Mesodermal cell (in vitro differentiated cells): ENCODE measurements around the gene FOXK1.

ENCODE experiments used
- H3K27ac ChIP-seq: 2 replicates; pipeline ENCODE4 v1.7.0; 2013; ENCODE audit warnings: mild to moderate bottlenecking, low read depth, low read length, moderate library complexity; ENCODE audit not compliant: severe bottlenecking
- H3K36me3 ChIP-seq: 2 replicates; pipeline ENCODE4 v1.7.1; 2013; ENCODE audit warnings: mild to moderate bottlenecking, low read length, moderate library complexity; ENCODE audit not compliant: control insufficient read depth, insufficient read depth
- H3K4me1 ChIP-seq: one replicate; pipeline ENCODE4 v1.7.1; 2013; ENCODE audit warnings: mild to moderate bottlenecking, low read length; ENCODE audit not compliant: insufficient read depth, control insufficient read depth, poor library complexity, severe bottlenecking
- H3K4me3 ChIP-seq: 2 replicates; pipeline ENCODE4 v1.7.0; 2013; ENCODE audit warnings: low read length, control low read depth, mild to moderate bottlenecking; ENCODE audit not compliant: insufficient read depth, poor library complexity, severe bottlenecking; ENCODE audit errors: extremely low read depth
- H3K9me3 ChIP-seq: 2 replicates; pipeline ENCODE4 v1.7.1; 2013; ENCODE audit warnings: mild to moderate bottlenecking, low read length, moderate library complexity; ENCODE audit not compliant: control insufficient read depth
- whole genome bisulfite sequencing, 2 experiments: methylation state at CpG; one replicate each; pipeline ENCODE4 v1.1.5; 2013; ENCODE audit warnings: missing lambda C conversion rate in 2 of 2; ENCODE audit not compliant: insufficient coverage in 2 of 2; 5-methylcytosine and 5-hydroxymethylcytosine counted together

FOXK1 gene

DNA sequence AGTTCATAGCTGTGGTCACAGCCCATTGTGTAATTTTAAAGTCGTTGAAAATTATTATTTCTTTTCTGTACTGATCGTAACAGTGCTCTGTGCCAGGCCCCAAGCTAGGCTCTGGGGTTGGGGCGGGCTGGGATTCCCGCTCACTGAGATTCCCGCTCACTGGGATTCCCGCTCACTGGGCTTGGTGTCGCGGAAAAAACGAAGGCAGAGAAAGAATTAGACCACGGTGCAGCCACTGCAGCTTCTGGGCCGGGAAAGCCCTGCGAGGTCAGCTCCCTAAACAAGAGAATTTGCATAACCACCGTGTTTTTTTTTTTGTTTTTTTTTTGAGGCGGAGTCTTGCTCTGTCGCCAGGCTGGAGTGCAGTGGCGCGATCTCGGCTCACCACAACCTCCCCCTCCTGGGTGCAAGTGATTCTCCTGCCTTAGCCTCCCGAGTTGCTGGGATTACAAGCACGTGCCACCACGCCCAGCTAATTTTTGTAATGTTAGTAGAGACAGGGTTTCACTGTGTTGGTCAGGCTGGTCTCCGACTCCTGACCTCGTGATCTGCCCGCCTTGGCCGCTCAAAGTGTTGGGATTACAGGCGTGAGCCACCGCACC is 31.2 kb downstream of the FOXK1 start:
- Histone ChIP-seq H3K9me3 (peaks cover 13% of the 10 kb centered on the region), H3K4me3 (no peak overlapping the region), H3K4me1 (peaks cover 29% of the 10 kb centered on the region), H3K27ac (no peak overlapping the region), H3K36me3 (peaks cover 54% of the 10 kb centered on the region)
- 72 to 87% methylated on average over 20 of the region's 27 CpGs for WGBS, 2 experiments

DNA sequence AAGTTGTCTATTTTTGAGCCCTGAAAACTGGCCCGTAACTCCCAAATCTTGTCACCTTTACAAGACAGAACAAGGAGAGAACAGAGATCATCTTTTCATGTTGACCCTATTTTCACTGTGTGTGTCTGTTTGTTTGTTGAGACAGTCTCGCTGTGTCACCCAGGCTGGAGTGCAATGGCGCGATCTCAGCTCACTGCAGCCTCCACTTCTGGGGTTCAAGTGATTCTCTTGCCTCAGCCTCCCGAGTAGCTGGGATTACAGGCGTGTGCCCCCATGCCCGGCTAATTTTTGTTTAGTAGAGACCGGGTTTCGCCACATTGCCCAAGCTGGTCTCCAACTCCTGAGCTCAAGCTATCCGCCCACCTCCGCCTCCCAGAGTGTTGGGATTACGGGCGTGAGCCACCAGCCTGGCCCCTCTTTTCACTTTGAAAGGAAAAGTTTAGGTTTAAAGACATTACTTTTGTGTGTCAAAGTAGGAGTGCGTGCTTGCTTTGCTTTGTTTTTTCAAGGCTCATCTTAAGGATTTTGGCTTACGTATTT is 32.1 kb downstream of the FOXK1 start:
- no peak overlapping the region for H3K27ac ChIP-seq
- H3K4me3 ChIP-seq: no peak overlapping the region
- peaks cover 56% of the 10 kb centered on the region for H3K36me3 ChIP-seq
- 93 to 98% methylated on average over 14 of the region's 15 CpGs for WGBS, 2 experiments
- peaks cover 13% of the 10 kb centered on the region for H3K9me3 ChIP-seq
- H3K4me1 ChIP-seq: peaks cover 20% of the 10 kb centered on the region

GRCh38 chr7:4714767-4715409 is 32.8 kb downstream of the FOXK1 start:
- peaks cover 18% of the 10 kb centered on the region for H3K4me1 ChIP-seq
- H3K4me3 ChIP-seq: no peak overlapping the region
- H3K27ac ChIP-seq: no peak overlapping the region
- 97 to 98% methylated on average over 24 to 26 of the region's 26 CpGs for WGBS, 2 experiments
- H3K9me3 ChIP-seq: peaks cover 13% of the 10 kb centered on the region
- peaks cover 50% of the 10 kb centered on the region for H3K36me3 ChIP-seq

DNA sequence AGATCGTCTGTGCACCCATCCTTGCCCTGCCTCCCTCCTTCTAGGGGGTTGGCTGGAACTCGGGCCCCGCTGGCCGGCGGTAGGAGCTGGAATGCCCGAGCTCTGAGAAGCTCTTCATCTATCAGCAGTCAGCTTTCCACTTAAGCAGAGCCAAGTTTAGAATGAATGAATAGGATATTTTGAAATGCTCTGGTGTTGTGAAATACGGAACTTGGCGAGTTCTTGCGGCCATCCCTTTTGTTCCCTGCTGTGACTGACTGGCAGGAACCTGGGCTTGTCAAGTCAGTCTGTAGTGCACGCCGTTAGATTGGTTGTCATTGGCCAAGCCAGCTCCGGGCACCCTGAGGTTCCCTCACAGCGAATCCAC is 33.3 kb downstream of the FOXK1 start:
- WGBS, 2 experiments: 98 to 100% methylated on average over 7 to 13 of the region's 13 CpGs
- H3K36me3 ChIP-seq: peaks cover 51% of the 10 kb centered on the region
- H3K9me3 ChIP-seq: peaks cover 13% of the 10 kb centered on the region
- no peak overlapping the region for H3K27ac ChIP-seq
- peaks cover 18% of the 10 kb centered on the region for H3K4me1 ChIP-seq
- no peak overlapping the region for H3K4me3 ChIP-seq

DNA sequence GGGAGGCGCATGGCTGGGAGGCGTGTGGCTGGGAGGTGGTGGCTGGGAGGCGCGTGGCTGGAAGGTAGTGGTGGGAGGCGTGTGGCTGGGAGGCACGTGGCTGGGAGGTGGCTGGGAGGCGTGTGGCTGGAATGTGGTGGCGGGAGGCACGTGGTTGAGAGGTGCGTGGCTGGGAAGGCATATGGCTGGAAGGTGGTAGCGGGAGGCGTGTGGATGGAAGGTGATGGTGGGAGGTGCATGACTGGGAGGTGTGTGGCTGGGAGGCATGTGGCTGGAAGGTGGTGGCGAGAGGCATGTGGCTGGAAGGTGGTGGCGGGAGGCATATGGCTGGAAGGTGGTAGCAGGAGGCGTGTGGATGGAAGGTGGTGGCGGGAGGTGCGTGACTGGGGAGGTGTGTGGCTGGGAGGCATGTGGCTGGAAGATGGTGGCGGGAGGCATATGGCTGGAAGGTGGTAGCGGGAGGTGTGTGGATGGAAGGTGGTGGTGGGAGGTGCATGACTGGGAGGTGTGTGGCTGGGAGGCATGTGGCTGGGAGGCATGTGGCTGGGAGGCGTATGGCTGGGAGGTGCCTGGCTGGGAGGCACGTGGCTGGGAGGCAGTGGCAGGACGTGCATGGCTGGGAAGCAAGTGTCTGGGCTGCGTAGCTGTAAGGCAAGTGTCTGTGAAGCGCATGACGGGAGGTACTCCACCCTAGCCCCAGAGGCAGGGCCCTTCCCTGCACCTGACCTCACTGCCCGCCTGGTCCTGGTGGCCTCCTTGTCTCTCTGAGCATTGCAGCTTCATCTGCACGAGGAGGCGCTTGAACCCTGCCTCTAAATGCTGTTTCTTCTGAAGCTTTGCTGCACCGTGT is 35.1 kb downstream of the FOXK1 start:
- Histone ChIP-seq H3K4me3 (no peak overlapping the region), H3K4me1 (peaks cover 8% of the 10 kb centered on the region), H3K36me3 (peaks cover 39% of the 10 kb centered on the region), H3K27ac (no peak overlapping the region), H3K9me3 (peaks cover 8% of the 10 kb centered on the region)
- 95 to 96% methylated on average over 22 to 26 of the region's 29 CpGs for WGBS, 2 experiments

DNA sequence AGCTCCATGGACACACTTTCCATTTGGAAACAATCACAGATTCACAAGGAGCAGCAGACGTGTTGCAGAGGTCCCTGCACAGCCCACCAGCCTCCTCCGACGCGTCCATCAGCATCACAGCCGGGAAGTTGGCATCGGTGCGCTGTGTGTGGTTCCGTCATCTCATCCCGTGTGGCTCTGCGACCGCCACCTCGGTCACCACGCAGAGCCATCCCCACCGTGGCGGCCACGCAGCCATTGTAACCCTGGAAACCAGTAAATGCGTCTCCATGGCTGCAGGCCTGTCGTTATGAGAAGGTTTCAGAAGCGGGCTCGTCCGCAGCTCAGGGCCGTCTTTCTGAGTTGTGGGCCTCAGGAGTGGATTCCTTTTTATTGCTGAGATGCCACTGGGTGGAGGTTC is 36.0 kb downstream of the FOXK1 start:
- Histone ChIP-seq H3K9me3 (peaks cover 5% of the 10 kb centered on the region), H3K4me3 (no peak overlapping the region), H3K36me3 (peaks cover 39% of the 10 kb centered on the region), H3K4me1 (peaks cover 8% of the 10 kb centered on the region), H3K27ac (no peak overlapping the region)
- 91 to 94% methylated on average over 17 to 22 of the region's 22 CpGs for WGBS, 2 experiments

DNA sequence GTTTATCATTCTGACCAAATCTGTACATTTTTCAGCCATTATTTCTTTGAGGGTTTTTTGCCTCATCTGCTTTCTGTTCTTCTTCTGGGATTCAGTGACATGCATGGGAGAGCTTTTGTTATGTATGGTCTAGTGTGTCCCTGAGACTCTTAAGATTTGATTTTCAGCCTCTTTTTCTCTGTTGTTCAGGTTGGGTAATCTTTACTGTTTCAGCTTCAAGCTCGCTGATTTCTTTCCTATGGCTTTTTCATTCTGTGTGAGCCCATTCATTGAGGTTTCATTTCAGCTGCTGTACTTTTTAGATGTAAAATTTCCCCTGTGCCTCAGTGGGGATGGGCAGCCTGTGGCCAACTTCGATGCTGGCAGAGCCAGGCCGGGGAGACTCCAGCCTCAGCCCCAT is 38.1 kb downstream of the FOXK1 start:
- 81 to 84% methylated on average over 3 of the region's 3 CpGs for WGBS, 2 experiments
- peaks cover 22% of the 10 kb centered on the region for H3K4me1 ChIP-seq
- no peak overlapping the region for H3K4me3 ChIP-seq

DNA sequence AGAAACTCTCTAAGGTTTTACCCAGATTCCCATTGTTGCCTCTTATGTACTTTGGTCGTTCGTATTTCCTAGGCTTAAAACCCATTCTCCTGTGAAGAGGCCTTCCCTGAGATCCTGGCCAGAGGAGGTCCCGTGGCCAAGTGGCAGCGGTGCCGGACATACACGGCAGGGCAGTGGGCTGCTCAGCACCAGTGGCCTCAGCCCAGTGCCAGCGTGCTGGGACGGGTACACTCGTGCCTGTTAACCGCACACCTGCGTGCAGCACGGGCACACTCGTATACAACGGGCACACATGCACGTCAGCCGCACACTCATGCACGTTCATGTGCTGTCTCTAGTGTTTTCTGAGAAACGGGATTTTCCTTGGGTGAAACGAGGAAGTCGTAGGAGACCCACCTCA is 40.2 kb downstream of the FOXK1 start:
- no peaks in the 10 kb centered on the region for H3K9me3 ChIP-seq
- no peak overlapping the region for H3K27ac ChIP-seq
- no peak overlapping the region for H3K4me3 ChIP-seq
- H3K36me3 ChIP-seq: peaks cover 29% of the 10 kb centered on the region
- WGBS, 2 experiments: 95 to 96% methylated on average over 19 to 20 of the region's 20 CpGs
- peaks cover 34% of the 10 kb centered on the region for H3K4me1 ChIP-seq

More for the DNA sequence above, 38.1 kb downstream of the FOXK1 start:
- peaks cover 3% of the 10 kb centered on the region for H3K9me3 ChIP-seq
- H3K36me3 ChIP-seq: peaks cover 29% of the 10 kb centered on the region
- no peak overlapping the region for H3K27ac ChIP-seq

DNA sequence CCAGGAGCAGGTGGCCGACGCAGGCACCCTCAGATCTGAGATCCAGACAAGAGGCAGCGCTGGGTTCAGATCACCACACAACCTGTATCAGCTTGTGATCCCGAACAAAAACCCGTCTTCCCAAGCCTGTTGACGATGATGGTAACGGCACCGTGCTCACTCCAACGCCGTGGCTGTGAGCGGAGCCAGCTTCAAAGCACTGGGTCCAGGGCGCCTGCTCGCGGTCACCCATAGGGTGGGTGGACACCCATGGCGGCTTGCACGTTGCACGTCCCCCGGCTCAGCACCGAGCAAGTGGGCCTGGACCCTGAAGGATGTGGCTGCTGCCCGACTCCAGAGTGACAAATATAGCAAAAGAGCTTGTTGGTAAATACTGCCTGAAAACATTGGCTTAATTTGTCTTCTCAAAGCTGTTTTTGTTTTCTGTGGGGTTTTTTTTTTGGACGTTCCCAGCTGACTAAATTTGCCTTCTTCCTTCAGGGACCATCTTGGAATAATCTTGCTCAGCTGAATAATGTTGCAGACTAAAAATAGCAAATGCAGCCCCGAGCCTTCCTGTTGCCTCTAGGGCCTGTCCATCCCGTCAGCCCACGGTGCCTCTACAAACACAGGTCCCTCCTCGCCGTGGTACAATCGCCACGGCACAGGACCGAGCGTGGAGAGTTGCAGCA is 41.0 kb downstream of the FOXK1 start:
- H3K9me3 ChIP-seq: no peaks in the 10 kb centered on the region
- peaks cover 34% of the 10 kb centered on the region for H3K4me1 ChIP-seq
- H3K27ac ChIP-seq: peak overlapping the region; percentile 36
- H3K4me3 ChIP-seq: no peak overlapping the region
- peaks cover 35% of the 10 kb centered on the region for H3K36me3 ChIP-seq
- 95 to 99% methylated on average over 25 to 30 of the region's 30 CpGs for WGBS, 2 experiments

GRCh38 chr7:4724648-4725013 is 42.5 kb downstream of the FOXK1 start:
- Histone ChIP-seq H3K9me3 (no peaks in the 10 kb centered on the region), H3K36me3 (peaks cover 38% of the 10 kb centered on the region), H3K4me1 (peaks cover 34% of the 10 kb centered on the region), H3K4me3 (peak overlapping the region; percentile 18), H3K27ac (peak overlapping the region; percentile 93)
- 44 to 45% methylated on average over 5 of the region's 6 CpGs for WGBS, 2 experiments
